Measurements from ENCODE around the gene TPM4. TPM values are rescaled to one million over a fixed set of nuclear protein-coding genes. Genes with fewer than 3 reads are reported as not detected.
A peak's percentile ranks its signal among the peaks of the same experiment; 100 is the strongest.

TPM4 gene
- total RNA-seq, 3 donors from 2014 or later = 205 to 373 (median 333) TPM

DNA sequence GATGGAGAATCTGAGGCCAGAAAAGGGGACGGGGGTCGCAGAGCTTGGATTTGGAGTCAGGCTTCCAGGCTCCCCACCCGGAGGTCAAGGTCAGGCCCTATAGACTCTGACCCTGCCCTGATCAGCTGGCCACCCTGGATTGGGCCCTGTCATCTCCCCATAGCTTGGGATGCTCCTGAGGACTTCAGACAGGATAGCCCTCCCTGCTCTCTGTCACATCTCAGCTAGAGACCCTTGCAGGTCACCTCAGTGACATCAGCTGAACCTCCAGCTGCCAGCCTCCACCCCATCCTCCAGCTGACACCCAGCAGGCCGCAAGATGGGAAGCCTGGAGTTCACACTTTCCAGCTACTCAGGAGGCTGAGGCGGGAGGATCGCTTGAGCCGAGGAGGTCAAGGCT is 2.8 kb upstream of the TPM4 start:
- H3K4me3 ChIP-seq = no peak overlapping the region
- DNase-seq = peak in 1 of 3 donors; percentile 39
- peaks cover 26% of the 10 kb centered on the region for H3K4me1 ChIP-seq (ENCODE audit: low read depth)
- TF ChIP-seq, protein P1, sequence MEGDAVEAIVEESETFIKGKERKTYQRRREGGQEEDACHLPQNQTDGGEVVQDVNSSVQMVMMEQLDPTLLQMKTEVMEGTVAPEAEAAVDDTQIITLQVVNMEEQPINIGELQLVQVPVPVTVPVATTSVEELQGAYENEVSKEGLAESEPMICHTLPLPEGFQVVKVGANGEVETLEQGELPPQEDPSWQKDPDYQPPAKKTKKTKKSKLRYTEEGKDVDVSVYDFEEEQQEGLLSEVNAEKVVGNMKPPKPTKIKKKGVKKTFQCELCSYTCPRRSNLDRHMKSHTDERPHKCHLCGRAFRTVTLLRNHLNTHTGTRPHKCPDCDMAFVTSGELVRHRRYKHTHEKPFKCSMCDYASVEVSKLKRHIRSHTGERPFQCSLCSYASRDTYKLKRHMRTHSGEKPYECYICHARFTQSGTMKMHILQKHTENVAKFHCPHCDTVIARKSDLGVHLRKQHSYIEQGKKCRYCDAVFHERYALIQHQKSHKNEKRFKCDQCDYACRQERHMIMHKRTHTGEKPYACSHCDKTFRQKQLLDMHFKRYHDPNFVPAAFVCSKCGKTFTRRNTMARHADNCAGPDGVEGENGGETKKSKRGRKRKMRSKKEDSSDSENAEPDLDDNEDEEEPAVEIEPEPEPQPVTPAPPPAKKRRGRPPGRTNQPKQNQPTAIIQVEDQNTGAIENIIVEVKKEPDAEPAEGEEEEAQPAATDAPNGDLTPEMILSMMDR (IDR thresholded peaks at IDR 0.05) = no peak
- H3K9me3 ChIP-seq = no peaks in the 10 kb centered on the region
- intact Hi-C loops (cut with DNase I, micrococcal nuclease) = no loop called here
- ATAC-seq = no peak
- no peaks in the 10 kb centered on the region for H3K36me3 ChIP-seq (ENCODE audit: low read depth)

DNA sequence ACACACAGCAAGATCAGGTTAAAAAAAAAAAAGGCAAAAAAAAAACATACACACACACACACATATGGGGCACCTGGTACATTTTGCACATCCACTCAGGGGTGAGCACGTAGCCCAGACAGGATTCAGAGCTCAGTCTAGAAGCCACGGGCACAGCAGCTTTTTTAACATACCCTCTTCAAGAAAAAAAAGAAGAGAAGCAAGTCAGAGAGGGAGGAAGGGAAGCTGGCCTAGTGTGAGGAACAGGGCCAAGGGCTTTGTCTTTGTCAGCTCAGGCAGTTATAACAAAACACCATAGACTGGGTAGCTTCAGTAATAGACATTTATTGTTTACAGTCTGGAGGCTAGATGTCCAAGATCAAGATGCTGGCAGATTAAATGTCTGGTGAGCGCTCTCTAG is 2.3 kb upstream of the TPM4 start:
- intact Hi-C loops (cut with DNase I, micrococcal nuclease) = no loop called here
- H3K4me1 ChIP-seq (ENCODE audit: low read depth) = peaks cover 31% of the 10 kb centered on the region
- no peak overlapping the region for H3K4me3 ChIP-seq
- no peak for ATAC-seq
- TF ChIP-seq, protein P1 (IDR thresholded peaks at IDR 0.05) = no peak
- H3K36me3 ChIP-seq (ENCODE audit: low read depth) = no peaks in the 10 kb centered on the region
- no peak for DNase-seq
- H3K9me3 ChIP-seq = no peaks in the 10 kb centered on the region

DNA sequence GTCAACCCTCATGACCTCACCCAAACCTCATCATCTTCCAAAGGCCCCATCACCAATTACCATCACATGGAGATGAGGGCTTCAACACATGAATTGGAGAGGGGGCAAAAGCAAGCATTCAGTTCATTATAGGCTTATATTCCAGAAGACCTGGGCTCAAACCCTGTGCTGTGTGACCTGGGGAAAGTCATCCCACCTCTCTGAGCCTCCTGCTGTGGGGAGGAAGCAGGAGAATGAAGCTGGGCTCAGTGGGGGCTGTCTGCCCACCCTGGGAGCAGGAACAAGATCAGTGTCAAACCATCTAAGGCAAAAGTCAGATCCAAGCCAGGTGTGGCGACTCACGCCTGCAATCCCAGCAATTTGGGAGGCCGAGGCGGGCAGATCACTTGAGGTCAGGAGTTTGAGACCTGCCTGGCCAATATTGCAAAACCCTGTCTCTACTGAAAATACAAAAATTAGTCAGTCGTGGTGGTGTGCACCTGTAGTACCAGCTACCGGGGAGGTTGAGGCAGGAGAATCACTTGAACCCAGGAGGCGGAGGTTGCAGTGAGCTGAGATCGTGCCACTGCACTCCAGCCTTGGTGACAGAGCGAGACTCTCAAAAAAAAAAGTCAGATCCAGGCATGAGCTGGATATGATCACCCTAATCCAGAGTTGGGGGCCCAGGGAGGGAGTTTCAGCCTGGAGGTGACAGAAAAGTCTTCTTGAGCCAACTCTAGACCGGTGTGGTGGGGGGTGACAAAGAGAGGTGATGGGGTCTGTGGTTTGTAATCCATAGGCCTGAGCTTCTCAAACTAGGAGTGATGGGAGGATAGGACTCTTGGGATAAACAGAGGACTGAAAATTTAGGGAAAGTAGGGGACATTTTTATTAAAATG is 1.6 kb upstream of the TPM4 start:
- ATAC-seq = no peak
- peaks cover 38% of the 10 kb centered on the region for H3K4me1 ChIP-seq (ENCODE audit: low read depth)
- intact Hi-C loops (cut with DNase I, micrococcal nuclease) = no loop called here
- no peaks in the 10 kb centered on the region for H3K36me3 ChIP-seq (ENCODE audit: low read depth)
- H3K4me3 ChIP-seq = no peak overlapping the region
- no peaks in the 10 kb centered on the region for H3K9me3 ChIP-seq
- no peak for DNase-seq
- TF ChIP-seq, protein P1 (IDR thresholded peaks at IDR 0.05) = no peak

DNA sequence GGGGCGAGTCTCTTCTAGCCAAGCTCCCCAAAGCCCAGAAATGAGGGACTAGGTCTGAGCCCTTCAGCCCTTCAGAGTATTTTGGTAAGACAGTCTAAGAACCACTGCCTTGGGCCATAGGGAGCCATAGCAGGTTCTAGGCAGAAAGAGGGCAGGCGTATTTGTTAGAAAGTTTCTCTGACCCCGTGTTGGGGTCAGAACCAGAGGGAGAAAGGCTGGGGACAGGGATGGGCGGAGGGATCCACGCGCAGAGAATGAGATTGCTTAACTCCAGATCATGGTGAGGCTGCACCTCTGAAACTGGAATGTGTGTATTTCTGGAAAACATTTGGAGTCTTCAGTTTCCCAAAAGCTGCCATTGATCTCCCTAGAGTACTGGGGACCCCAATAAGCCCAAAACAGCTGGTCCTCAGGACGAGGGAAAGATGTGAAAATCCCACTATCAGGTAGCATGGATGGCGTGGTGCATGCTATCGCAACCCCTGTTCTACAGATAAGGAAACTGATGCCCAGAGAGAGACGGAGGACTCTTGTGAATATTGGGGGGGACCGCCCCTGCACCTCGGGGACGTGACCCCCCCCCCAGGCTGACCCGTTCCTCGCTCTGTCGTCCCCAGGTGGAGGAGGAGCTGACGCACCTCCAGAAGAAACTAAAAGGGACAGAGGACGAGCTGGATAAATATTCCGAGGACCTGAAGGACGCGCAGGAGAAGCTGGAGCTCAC is 703 bp upstream of the TPM4 start:
- ATAC-seq (no peak), DNase-seq (peak in 1 of 3 donors; percentile 35)
- TF ChIP-seq, protein P1 (IDR thresholded peaks at IDR 0.05) = no peak
- intact Hi-C loops (cut with DNase I, micrococcal nuclease) = no loop called here
- Histone ChIP-seq H3K4me3 (no peak overlapping the region), H3K9me3 (no peaks in the 10 kb centered on the region), H3K4me1 (ENCODE audit: low read depth) (peaks cover 43% of the 10 kb centered on the region), H3K36me3 (ENCODE audit: low read depth) (no peaks in the 10 kb centered on the region)

DNA sequence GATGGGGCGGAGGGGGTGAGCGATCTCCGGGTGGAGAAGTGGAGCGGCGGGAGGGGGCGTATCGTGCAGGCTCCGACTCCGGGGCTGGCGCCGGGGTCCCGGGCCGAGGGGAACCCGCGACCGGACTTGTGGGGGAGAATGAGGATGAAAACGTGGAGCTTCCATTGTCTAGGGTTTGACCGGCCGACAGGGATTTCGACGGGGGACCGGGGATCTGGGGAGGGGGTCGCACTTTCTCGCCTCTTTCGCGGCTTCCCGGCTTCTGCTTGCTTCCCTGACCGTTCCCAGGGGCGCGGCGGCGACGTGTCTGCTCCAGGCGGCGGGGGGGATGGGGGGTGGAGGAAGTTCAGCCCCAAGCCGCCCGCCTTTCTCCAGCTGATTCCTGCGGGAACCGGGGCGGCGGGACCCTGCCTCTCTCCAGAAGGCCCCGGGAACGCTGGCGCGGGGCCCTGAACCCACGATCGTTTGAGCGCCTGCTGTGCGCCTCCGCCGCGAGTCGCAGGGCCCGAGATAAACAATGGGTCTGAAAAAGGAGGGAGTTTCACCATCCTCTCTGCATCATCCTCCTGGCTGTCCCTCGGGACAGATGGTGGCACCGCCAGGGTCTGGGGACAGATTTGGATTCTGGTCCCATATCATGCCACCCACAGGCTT is 790 bp downstream of the TPM4 start:
- peaks cover 32% of the 10 kb centered on the region for H3K4me1 ChIP-seq (ENCODE audit: low read depth)
- H3K9me3 ChIP-seq = no peaks in the 10 kb centered on the region
- intact Hi-C loops (cut with DNase I, micrococcal nuclease) = no loop called here
- no peaks in the 10 kb centered on the region for H3K36me3 ChIP-seq (ENCODE audit: low read depth)
- TF ChIP-seq, protein P1 (IDR thresholded peaks at IDR 0.05) = no peak
- H3K4me3 ChIP-seq = peak overlapping the region; percentile 99
- peak; percentile 20 for ATAC-seq
- DNase-seq = peak; percentile 78 to 82 (median 81)
